Mammary epithelial cell (primary cell): ENCODE results near the gene ABHD6.

Experiments
- CTCF ChIP-seq, 2 donors: IDR thresholded peaks in 1 of 2; conservative IDR thresholded peaks in 1 of 2; 2 replicates each; pipeline ENCODE4 v1.5.1; 2011 to 2012; ENCODE audit warnings: inconsistent platforms in 2 of 2, low read length in 2 of 2, mild to moderate bottlenecking in 2 of 2, control low read depth in 1 of 2, low read depth in 1 of 2; ENCODE audit not compliant: insufficient read depth in 1 of 2; ENCODE audit errors: extremely low read depth in 1 of 2
- EZH2 ChIP-seq: IDR thresholded peaks from 2 replicates; pipeline ENCODE4 v1.6.1; 2012; ENCODE audit warnings: low read length, inconsistent platforms, borderline replicate concordance

GRCh38 chr3:58329150-58329921, 91.7 kb downstream of the ABHD6 start:
- TF ChIP-seq CTCF (conservative IDR thresholded peaks at IDR 0.05 in 1 of 2, IDR thresholded peaks at IDR 0.05 in 1 of 2; ENCODE audit: extremely low read depth in 1 of 2, insufficient read depth in 1 of 2, low read depth in 1 of 2, low read length in 2 of 2) (no peak), EZH2 (no peak)
